Kidney (tissue), 14 donors: ENCODE data around the gene SRBD1. TPM values are rescaled to one million over a fixed set of nuclear protein-coding genes. Genes with fewer than 3 reads are reported as not detected.

ENCODE experiments used
- DNase-seq, 5 donors: peaks; one replicate each; pipeline ENCODE4 v3.0.0-alpha.2; 2013 to 2020
- FAIRE-seq: peaks from 2 replicates; lab custom pipeline; 2012; peaks lifted over from hg19 to GRCh38; lab: Jason Lieb, UNC
- H3K27ac ChIP-seq, 2 donors: one replicate each; pipeline ENCODE4 v1.7.0; 2013; ENCODE audit warnings: low read depth in 2 of 2, low read length in 2 of 2, inconsistent platforms in 1 of 2
- H3K27me3 ChIP-seq: one replicate; pipeline ENCODE4 v1.7.1; 2013; ENCODE audit warnings: low read length, inconsistent platforms; ENCODE audit not compliant: control insufficient read depth, insufficient read depth
- H3K36me3 ChIP-seq, 3 donors: one replicate each; pipeline versions ENCODE4 v1.7.0 to v1.7.1; 2013; ENCODE audit warnings: low read length in 3 of 3, control low read depth in 1 of 3, inconsistent platforms in 1 of 3; ENCODE audit not compliant: insufficient read depth in 3 of 3, control insufficient read depth in 2 of 3
- H3K4me1 ChIP-seq, 3 donors: one replicate each; pipeline versions ENCODE4 v1.7.0 to v1.7.1; 2013; ENCODE audit warnings: low read length in 3 of 3, inconsistent platforms in 1 of 3, low read depth in 1 of 3; ENCODE audit not compliant: control insufficient read depth in 2 of 3, insufficient read depth in 2 of 3
- H3K4me3 ChIP-seq, 3 donors: one replicate each; pipeline versions ENCODE4 v1.7.0 to v1.8.1; 2013; ENCODE audit warnings: low read length in 3 of 3, control low read depth in 1 of 3, inconsistent platforms in 1 of 3
- H3K9ac ChIP-seq, 3 donors: one replicate each; pipeline versions ENCODE4 v1.7.0 to v1.7.1; 2013; ENCODE audit warnings: low read length in 3 of 3, control low read depth in 1 of 3, inconsistent platforms in 1 of 3
- H3K9me3 ChIP-seq, 3 donors: one replicate each; pipeline versions ENCODE4 v1.7.0 to v1.7.1; 2013; ENCODE audit warnings: low read length in 3 of 3, control low read depth in 1 of 3, inconsistent platforms in 1 of 3; ENCODE audit not compliant: control insufficient read depth in 2 of 3, insufficient read depth in 1 of 3
- CTCF ChIP-seq: IDR thresholded peaks from 3 replicates; pipeline ENCODE4 v1.5.1; 2012; ENCODE audit warnings: mild to moderate bottlenecking, moderate library complexity, borderline replicate concordance; ENCODE audit not compliant: insufficient read depth; ENCODE audit errors: extremely low read depth
- intact Hi-C: fragments of 100-400 bp; cut with DNase I; formaldehyde crosslinking; loops from one replicate; pipeline ENCODE4 v1.11.1; 2022
- polyA plus RNA-seq: library from polyadenylated mRNA; stranded (reverse); fragments of 350-450 nt; fragmentation: Illumina TruSeq; extraction: RNeasy Lipid Tissue Mini Kit (QIAGEN cat#74804); gene quantifications from one replicate; pipeline ENCODE4 v1.2.3, GENCODE V29; 2014; ENCODE audit warnings: low read depth, low replicate concordance; ENCODE audit not compliant: insufficient read depth
- total RNA-seq: library from RNA; stranded (reverse); fragmentation: NEBNext Ultra II Directional; extraction: Animal tissue kit (Norgen Biotek cat#: 25700); gene quantifications from one replicate; pipeline ENCODE4 v1.2.1, GENCODE V29; 2021
- donor health status: control.
- donor health status: control.
- donor health status: control.
- donor health status: control.
- donor health status: control.
- donor health status: DM: yes; HTN: yes; CAD: no.
- donor health status: Normal renal cell carcinoma (clear cell type).

The SRBD1 gene
- total and polyA plus RNA-seq, 2 donors from 2014 or later, result 5.4 to 19.5 TPM

GRCh38 chr2:45595721-45596435 lies 15.2 kb downstream of the SRBD1 start:
- Histone ChIP-seq H3K27me3 (no peaks in the 10 kb centered on the region), H3K4me3 (no peak overlapping the region), H3K9ac (no peak overlapping the region), H3K4me1 (no peaks in the 10 kb centered on the region), H3K27ac (peak overlapping the region in 1 of 2 donors; percentile 29), H3K36me3 (peaks cover 3 to 18% (median 4%) of the 10 kb centered on the region in 3 donors), H3K9me3 (no peaks in the 10 kb centered on the region)
- FAIRE-seq (no peak), DNase-seq (no peak)
- no peak for TF ChIP-seq CTCF
- intact Hi-C loops, result no loop called here

- DNase-seq, result no peak
- no peaks in the 10 kb centered on the region for H3K4me1 ChIP-seq
- intact Hi-C loops, result no loop called here
These were observed 20.0 kb downstream of the SRBD1 start for GRCh38 chr2:45591073-45591472.

GRCh38 chr2:45588158-45588829 lies 22.8 kb downstream of the SRBD1 start:
- Histone ChIP-seq H3K36me3 (no peaks in the 10 kb centered on the region), H3K27me3 (no peaks in the 10 kb centered on the region), H3K9ac (no peak overlapping the region), H3K27ac (no peak overlapping the region), H3K4me1 (peaks cover 0 to 2% (median 0%) of the 10 kb centered on the region in 3 donors), H3K9me3 (no peaks in the 10 kb centered on the region), H3K4me3 (no peak overlapping the region)
- intact Hi-C loops, result no loop called here
- DNase-seq, result peak in 1 of 5 donors; percentile 20
- TF ChIP-seq CTCF, result no peak
- no peak for FAIRE-seq

More at GRCh38 chr2:45591073-45591472, 20.0 kb downstream of the SRBD1 start:
- Histone ChIP-seq H3K4me3 (no peak overlapping the region), H3K27ac (no peak overlapping the region), H3K27me3 (no peaks in the 10 kb centered on the region), H3K9ac (no peak overlapping the region), H3K36me3 (peaks cover 0 to 2% (median 0%) of the 10 kb centered on the region in 3 donors), H3K9me3 (no peaks in the 10 kb centered on the region)
- TF ChIP-seq CTCF, result no peak
- FAIRE-seq, result no peak
